ENCODE data around the gene CT45A6.
"Not testable (repeated sequence)": the region's sequence is repeated elsewhere in the genome, so short reads cannot be mapped to it uniquely, and the experiment has no call there.

Gene CT45A6, protein sequence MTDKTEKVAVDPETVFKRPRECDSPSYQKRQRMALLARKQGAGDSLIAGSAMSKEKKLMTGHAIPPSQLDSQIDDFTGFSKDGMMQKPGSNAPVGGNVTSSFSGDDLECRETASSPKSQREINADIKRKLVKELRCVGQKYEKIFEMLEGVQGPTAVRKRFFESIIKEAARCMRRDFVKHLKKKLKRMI

DNA sequence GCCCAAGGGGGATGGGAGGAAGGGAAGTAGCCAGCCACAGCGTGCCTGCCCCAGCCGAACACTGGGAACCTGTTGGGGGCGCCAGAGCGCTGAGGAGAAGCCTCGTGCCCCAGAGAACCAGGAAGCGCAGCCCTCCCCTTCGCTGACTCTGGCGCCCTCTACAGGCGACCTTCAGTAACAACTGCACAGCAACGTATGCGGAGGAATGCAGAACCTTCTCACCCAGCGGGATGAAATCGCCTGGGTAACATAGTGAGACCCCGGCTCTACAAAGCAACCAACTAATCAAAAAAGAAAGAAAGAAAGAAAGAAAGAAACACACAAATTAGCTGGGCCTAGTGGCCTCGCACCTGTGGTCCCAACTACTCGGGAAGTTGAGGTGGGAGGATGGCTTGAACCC, at the start of gene CT45A6:
Gene CT45A6 (minus strand): TSS at position 101 of the 400 bp plus-strand sequence. CDS start 3,794 bp downstream, outside the sequence.
- DNase-seq: not testable (repeated sequence)

- not testable (repeated sequence) for DNase-seq
Observed at GRCh38 chrX:135837180-135837579, 34.6 kb upstream of the CT45A6 start, which contains the start of gene CT45A7. TSS of gene CT45A7 (minus strand) at chrX:135837280. CDS start at chrX:135833533, 3,747 bp downstream.

GRCh38 chrX:135819912-135820311, 17.3 kb upstream of the CT45A6 start, which contains the start of gene CT45A2:
TSS of gene CT45A2 (minus strand) at chrX:135820012. CDS start at chrX:135816265, 3,747 bp downstream.
- not testable (repeated sequence) for DNase-seq

DNA sequence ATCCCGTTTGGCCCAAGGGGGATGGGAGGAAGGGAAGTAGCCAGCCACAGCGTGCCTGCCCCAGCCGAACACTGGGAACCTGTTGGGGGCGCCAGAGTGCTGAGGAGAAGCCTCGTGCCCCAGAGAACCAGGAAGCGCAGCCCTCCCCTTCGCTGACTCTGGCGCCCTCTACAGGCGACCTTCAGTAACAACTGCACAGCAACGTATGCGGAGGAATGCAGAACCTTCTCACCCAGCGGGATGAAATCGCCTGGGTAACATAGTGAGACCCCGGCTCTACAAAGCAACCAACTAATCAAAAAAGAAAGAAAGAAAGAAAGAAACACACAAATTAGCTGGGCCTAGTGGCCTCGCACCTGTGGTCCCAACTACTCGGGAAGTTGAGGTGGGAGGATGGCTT, 17.2 kb downstream of the CT45A6 start, which contains the start of gene CT45A5:
Gene CT45A5 (minus strand): TSS at position 101 of the 400 bp plus-strand sequence. CDS start 3,774 bp downstream, outside the sequence.
- DNase-seq: not testable (repeated sequence)

DNA sequence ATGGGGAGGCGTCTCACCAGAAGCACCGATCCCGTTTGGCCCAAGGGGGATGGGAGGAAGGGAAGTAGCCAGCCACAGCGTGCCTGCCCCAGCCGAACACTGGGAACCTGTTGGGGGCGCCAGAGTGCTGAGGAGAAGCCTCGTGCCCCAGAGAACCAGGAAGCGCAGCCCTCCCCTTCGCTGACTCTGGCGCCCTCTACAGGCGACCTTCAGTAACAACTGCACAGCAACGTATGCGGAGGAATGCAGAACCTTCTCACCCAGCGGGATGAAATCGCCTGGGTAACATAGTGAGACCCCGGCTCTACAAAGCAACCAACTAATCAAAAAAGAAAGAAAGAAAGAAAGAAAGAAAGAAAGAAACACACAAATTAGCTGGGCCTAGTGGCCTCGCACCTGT, 34.5 kb downstream of the CT45A6 start, which contains the start of gene CT45A3:
Gene CT45A3 (minus strand): TSS at position 101 of the 400 bp plus-strand sequence. CDS start 3,747 bp downstream, outside the sequence.
- DNase-seq: not testable (repeated sequence)

GRCh38 chrX:135744739-135745138, 57.8 kb downstream of the CT45A6 start:
- not testable (repeated sequence) for DNase-seq

All from activated CD4-positive, alpha-beta T cell treated with anti-CD3 and anti-CD28 coated beads for 4 hours (primary cell).